ENCODE data around the gene STPG1.

- TF ChIP-seq CTCF (IDR thresholded peaks at IDR 0.05): no peak
- TF ChIP-seq AFF4 (CRISPR knock-in tag; IDR thresholded peaks at IDR 0.05; ENCODE audit: borderline replicate concordance): no peak
- no peak for TF ChIP-seq GRHL2 (CRISPR knock-in tag; IDR thresholded peaks at IDR 0.05; ENCODE audit: insufficient replicate concordance, severe bottlenecking)
- no peak for TF ChIP-seq NFE2L1 (CRISPR knock-in tag; IDR thresholded peaks at IDR 0.05)
- TF ChIP-seq TP53 (CRISPR knock-in tag; IDR thresholded peaks at IDR 0.05): no peak
- TF ChIP-seq ATF2 (CRISPR knock-in tag; IDR thresholded peaks at IDR 0.05; ENCODE audit: borderline replicate concordance, low read depth): no peak
- TF ChIP-seq SP1 (CRISPR knock-in tag; conservative IDR thresholded peaks at IDR 0.05): no peak
- TF ChIP-seq CREM (CRISPR knock-in tag; IDR thresholded peaks at IDR 0.05): no peak
- no peak for TF ChIP-seq ZBTB43 (CRISPR knock-in tag; IDR thresholded peaks at IDR 0.05)
These were observed 38.2 kb upstream of the STPG1 start for GRCh38 chr1:24451746-24452145.

Data from WTC11 (cell line).